NK-92 (cell line): Measurements from ENCODE around the gene FCER2.
"Not testable (repeated sequence)": the region's sequence is repeated elsewhere in the genome, so short reads cannot be mapped to it uniquely, and the experiment has no call there.

Experiments used
- DNase-seq: peaks from one replicate; lab custom pipeline; 2025; ENCODE audit not compliant: unreplicated experiment; lab: John Stamatoyannopoulos, UW

FCER2 gene

GRCh38 chr19:7701654-7702457 lies at the start of gene FCER2:
FCER2 (minus strand) TSS chr19:7702131; CDS start chr19:7699760, 2,371 bp downstream.
- no peak for DNase-seq

GRCh38 chr19:7751157-7751783 lies 49.3 kb upstream of the FCER2 start:
- DNase-seq = no peak

GRCh38 chr19:7748756-7749155 lies 46.8 kb upstream of the FCER2 start:
- DNase-seq = no peak

- DNase-seq = no peak
These were observed 46.2 kb upstream of the FCER2 start for GRCh38 chr19:7748171-7748570.

- DNase-seq = no peak
These were observed 45.3 kb upstream of the FCER2 start, which contains the start of gene CD209 for GRCh38 chr19:7746903-7747884. CD209 (minus strand) TSS chr19:7747534; CDS start chr19:7747511, 23 bp downstream.

GRCh38 chr19:7746306-7746705 lies 44.4 kb upstream of the FCER2 start:
- not testable (repeated sequence) for DNase-seq

- DNase-seq = no peak
These were observed 43.1 kb upstream of the FCER2 start for GRCh38 chr19:7744871-7745650.

GRCh38 chr19:7744199-7744786 lies 42.4 kb upstream of the FCER2 start:
- DNase-seq = no peak

- DNase-seq = no peak
These were observed 41.5 kb upstream of the FCER2 start for GRCh38 chr19:7743425-7743841.

GRCh38 chr19:7742991-7743390 lies 41.1 kb upstream of the FCER2 start:
- no peak for DNase-seq

- DNase-seq = no peak
These were observed 40.6 kb upstream of the FCER2 start for GRCh38 chr19:7742575-7742974.

- DNase-seq = no peak
These were observed 38.7 kb upstream of the FCER2 start for GRCh38 chr19:7740682-7741054.

- DNase-seq = no peak
These were observed 38.1 kb upstream of the FCER2 start for GRCh38 chr19:7739801-7740681.

GRCh38 chr19:7739211-7739755 lies 37.4 kb upstream of the FCER2 start:
- DNase-seq = no peak

GRCh38 chr19:7738023-7738422 lies 36.1 kb upstream of the FCER2 start:
- no peak for DNase-seq

GRCh38 chr19:7737215-7737614 lies 35.3 kb upstream of the FCER2 start:
- DNase-seq = no peak

- no peak for DNase-seq
These were observed 34.2 kb upstream of the FCER2 start for GRCh38 chr19:7736148-7736547.

GRCh38 chr19:7734220-7735203 lies 32.6 kb upstream of the FCER2 start:
- DNase-seq = no peak
